A549 (cell line): ENCODE measurements around the gene RGS6. TPM values are rescaled to one million over a fixed set of nuclear protein-coding genes. Genes with fewer than 3 reads are reported as not detected.

ENCODE experiments used
- ATAC-seq, 2 experiments: fragments of 200-7000 bp in 1 of 2; fragments of >200 bp in 1 of 2; cut with Nextera tagmentation in 1 of 2; cut with Tn5 transposase in 1 of 2; 3 replicates each; pipeline versions ENCODE4 v1.8.0 to v1.9.1; 2018 to 2020; ENCODE audit warnings: mild to moderate bottlenecking in 1 of 2, moderate library complexity in 1 of 2
- CTCF ChIA-PET: fragments of 300-600 bp; sonication (Branson Sonifier 250); formaldehyde crosslinking; extraction: SDS; loops from one replicate; lab custom pipeline; 2021; ENCODE audit warnings: antibody characterized with exemption, inconsistent platforms; lab: Yijun Ruan, JAX
- POLR2A ChIA-PET: fragments of 350-600 bp; formaldehyde crosslinking; extraction: SDS; loops from one replicate; lab custom pipeline; 2021; ENCODE audit warnings: antibody characterized with exemption, inconsistent platforms; lab: Yijun Ruan, JAX
- DNase-seq, 2 experiments: peaks; one replicate each; pipeline versions ENCODE4 v3.0.0 to v3.0.0-alpha.2; 2011 to 2016; ENCODE audit warnings: low read depth in 1 of 2, low spot score in 1 of 2
- FAIRE-seq: peaks from 2 replicates; lab custom pipeline; 2011; peaks lifted over from hg19 to GRCh38; lab: Jason Lieb, UNC
- H3K27ac ChIP-seq, 2 experiments: fragments of >200 bp; sonication (Bioruptor Twin); formaldehyde crosslinking; 3 replicates each; pipeline ENCODE4 v1.5.1; 2016 to 2017
- H3K4me1 ChIP-seq: fragments of >200 bp; sonication (Bioruptor Twin); formaldehyde crosslinking; 3 replicates; pipeline ENCODE4 v1.6.1; 2016
- H3K4me2 ChIP-seq: fragments of >200 bp; sonication (Bioruptor Twin); formaldehyde crosslinking; 3 replicates; pipeline ENCODE4 v1.6.1; 2016
- H3K4me3 ChIP-seq: fragments of >200 bp; sonication (Bioruptor Twin); formaldehyde crosslinking; 3 replicates; pipeline ENCODE4 v1.5.1; 2016
- H3K9me3 ChIP-seq: fragments of >200 bp; sonication (Bioruptor Twin); formaldehyde crosslinking; 3 replicates; pipeline ENCODE4 v1.6.1; 2016
- BHLHE40 ChIP-seq: IDR thresholded peaks from 2 replicates; pipeline ENCODE4 v1.6.1; 2012; ENCODE audit warnings: low read depth, low read length, inconsistent platforms
- CBX8 ChIP-seq: fragments of 200-600 bp; sonication (generic); IDR thresholded peaks from 2 replicates; pipeline ENCODE4 v1.6.1; 2016
- CEBPB ChIP-seq, 2 experiments: fragments of >200 bp in 1 of 2; sonication (Bioruptor Twin) in 1 of 2; formaldehyde crosslinking in 1 of 2; IDR thresholded peaks; 2 replicates each; pipeline ENCODE4 v1.6.1; 2012 to 2016
- CHD2 ChIP-seq: fragments of 150-350 bp; IDR thresholded peaks from 2 replicates; pipeline ENCODE4 v1.6.1; 2014; ENCODE audit warnings: low read length; ENCODE audit not compliant: partially characterized antibody
- ELK1 ChIP-seq: fragments of 150-350 bp; IDR thresholded peaks from 2 replicates; pipeline ENCODE4 v1.6.1; 2014; ENCODE audit warnings: low read depth, mild to moderate bottlenecking, low read length
- ESRRA ChIP-seq: fragments of 150-350 bp; IDR thresholded peaks from 2 replicates; pipeline ENCODE4 v1.6.1; 2014; ENCODE audit warnings: mild to moderate bottlenecking, low read length, borderline replicate concordance
- FOSL2 ChIP-seq, 2 experiments: fragments of 450-650 bp in 1 of 2; fragments of >200 bp in 1 of 2; sonication (Bioruptor Twin) in 1 of 2; formaldehyde crosslinking; IDR thresholded peaks; 2 replicates each; pipeline versions ENCODE4 v1.5.0 to v1.6.1; 2016 to 2020; ENCODE audit warnings: mild to moderate bottlenecking in 1 of 2, moderate library complexity in 1 of 2
- GATA3 ChIP-seq: IDR thresholded peaks from 2 replicates; pipeline ENCODE4 v1.6.1; 2012; ENCODE audit warnings: borderline replicate concordance
- HOXB13 ChIP-seq: fragments of 250-450 bp; sonication (Bioruptor Pico); IDR thresholded peaks from 2 replicates; pipeline ENCODE4 v1.5.0; 2020; ENCODE audit warnings: low read depth, mild to moderate bottlenecking, moderate library complexity
- HOXB5 ChIP-seq: fragments of 250-450 bp; sonication (Bioruptor Pico); IDR thresholded peaks from 2 replicates; pipeline ENCODE4 v1.5.0; 2020; ENCODE audit warnings: mild to moderate bottlenecking, moderate library complexity
- JUN ChIP-seq, 2 experiments: fragments of >200 bp; sonication (Bioruptor Twin); formaldehyde crosslinking; IDR thresholded peaks; 2 replicates in 1 of 2; 3 replicates in 1 of 2; pipeline ENCODE4 v1.6.1; 2016 to 2017
- JUNB ChIP-seq: fragments of >200 bp; sonication (Bioruptor Twin); formaldehyde crosslinking; IDR thresholded peaks from 2 replicates; pipeline ENCODE4 v1.6.1; 2016
- MAZ ChIP-seq: fragments of 150-350 bp; IDR thresholded peaks from 2 replicates; pipeline ENCODE4 v1.6.1; 2014; ENCODE audit warnings: antibody characterized with exemption, low read depth, low read length, borderline replicate concordance
- MYC ChIP-seq: IDR thresholded peaks from 2 replicates; pipeline ENCODE4 v1.6.1; 2012; ENCODE audit warnings: mild to moderate bottlenecking, inconsistent platforms, low read length, improper control_type of control experiment, borderline replicate concordance
- NPAS2 ChIP-seq: fragments of 250-450 bp; sonication (Bioruptor Pico); IDR thresholded peaks from 2 replicates; pipeline ENCODE4 v1.8.0; 2022; ENCODE audit warnings: mild to moderate bottlenecking, moderate library complexity, borderline replicate concordance
- NR3C1 ChIP-seq: fragments of >200 bp; sonication (Bioruptor Twin); formaldehyde crosslinking; IDR thresholded peaks from 3 replicates; pipeline ENCODE4 v1.6.1; 2017
- PBX3 ChIP-seq: IDR thresholded peaks from 2 replicates; pipeline ENCODE4 v1.6.1; 2012
- POLR2AphosphoS2 ChIP-seq: conservative IDR thresholded peaks from 2 replicates; pipeline ENCODE4 v1.6.1; 2012; ENCODE audit warnings: low read length, improper control_type of control experiment, inconsistent platforms
- RCOR1 ChIP-seq: fragments of 150-350 bp; IDR thresholded peaks from 2 replicates; pipeline ENCODE4 v1.6.1; 2014; ENCODE audit warnings: antibody characterized with exemption, low read length, low read depth
- RNF2 ChIP-seq: fragments of 200-600 bp; sonication (generic); IDR thresholded peaks from 2 replicates; pipeline ENCODE4 v1.6.1; 2016; ENCODE audit warnings: low read depth, mild to moderate bottlenecking, antibody characterized with exemption, moderate library complexity, borderline replicate concordance
- SMC3 ChIP-seq: fragments of >200 bp; sonication (Bioruptor Twin); formaldehyde crosslinking; IDR thresholded peaks from 3 replicates; pipeline ENCODE4 v1.6.1; 2018; ENCODE audit warnings: inconsistent platforms
- TFCP2L1 ChIP-seq: fragments of 250-450 bp; sonication (Bioruptor Pico); IDR thresholded peaks from 2 replicates; pipeline ENCODE4 v1.5.0; 2021; ENCODE audit warnings: mild to moderate bottlenecking
- TP53 ChIP-seq: fragments of 250-450 bp; sonication (Bioruptor Pico); IDR thresholded peaks from 2 replicates; pipeline ENCODE4 v1.5.0; 2021; ENCODE audit warnings: mild to moderate bottlenecking, moderate library complexity
- USF2 ChIP-seq: fragments of 450-650 bp; IDR thresholded peaks from 2 replicates; pipeline ENCODE4 v1.6.1; 2014; ENCODE audit warnings: antibody characterized with exemption
- ZC3H11A ChIP-seq: fragments of 450-650 bp; IDR thresholded peaks from 2 replicates; pipeline ENCODE4 v1.6.1; 2014; ENCODE audit warnings: antibody characterized with exemption, mild to moderate bottlenecking
- WGBS: methylation state at CpG from one replicate; pipeline ENCODE4 v1.1.6; 2017; ENCODE audit errors: missing lambda C conversion rate; 5-methylcytosine and 5-hydroxymethylcytosine counted together
- polyA plus RNA-seq, 4 experiments: library from polyadenylated mRNA; depleted of rRNA in 3 of 4; stranded (reverse); fragments of >200 nt; fragmentation: RNase III in 1 of 4; extraction: RNeasy Plus Mini Kit Qiagen cat#74134 plus additional on column Dnase treatment in 1 of 4; gene quantifications; 2 replicates in 3 of 4; 3 replicates in 1 of 4; pipeline ENCODE4 v1.2.3, GENCODE V29; 2011 to 2017

The RGS6 gene
- polyA plus RNA-seq, 2 of the 4 experiments (the other 2 are of a cell fraction), result not detected

GRCh38 chr14:72097173-72097783 lies 165.0 kb downstream of the RGS6 start:
- 4% methylated on average over 4 of the region's 4 CpGs for WGBS
- H3K27ac ChIP-seq, result no peak overlapping the region
- no peak for DNase-seq
- no peak overlapping the region for H3K4me2 ChIP-seq
- POLR2A ChIA-PET, result no interaction called here
- no peak for FAIRE-seq
- ATAC-seq, result no peak
- TF ChIP-seq TP53 (CRISPR knock-in tag) (no peak), JUNB (no peak), MAZ (no peak), HOXB5 (no peak), ELK1 (no peak), CEBPB (IDR thresholded peaks at IDR 0.05) (no peak), USF2 (no peak), FOSL2 (IDR thresholded peaks at IDR 0.05) (no peak), FOSL2 (CRISPR knock-in tag; IDR thresholded peaks at IDR 0.05) (no peak), POLR2AphosphoS2 (no peak), NPAS2 (CRISPR knock-in tag) (no peak)
- no peak overlapping the region for H3K4me3 ChIP-seq
- CTCF ChIA-PET, result no interaction called here
- H3K4me1 ChIP-seq, result no peaks in the 10 kb centered on the region
- H3K9me3 ChIP-seq, result no peaks in the 10 kb centered on the region

DNA sequence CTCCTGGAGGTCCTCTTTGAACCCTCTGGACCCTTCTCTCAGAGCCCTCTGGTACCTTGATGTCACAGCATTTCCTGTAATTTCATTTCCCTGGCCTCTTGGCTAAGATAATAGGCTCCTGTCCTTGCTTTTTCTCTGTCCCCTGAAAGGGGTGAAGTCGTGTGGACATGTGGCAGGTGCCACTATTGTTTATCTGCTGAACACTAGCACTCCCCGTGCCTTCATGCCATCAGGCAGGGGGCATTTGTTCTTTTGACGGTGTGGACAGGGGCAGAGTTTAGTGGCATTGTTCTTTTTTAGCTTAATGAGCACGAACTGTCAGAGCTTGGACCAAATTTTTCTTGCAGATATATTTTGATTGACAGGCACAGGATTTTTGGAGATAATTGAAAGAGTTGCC lies 166.0 kb downstream of the RGS6 start:
- POLR2A ChIA-PET, result no interaction called here
- no peak for ATAC-seq
- Histone ChIP-seq H3K27ac (no peak overlapping the region), H3K4me2 (no peak overlapping the region), H3K4me1 (no peaks in the 10 kb centered on the region), H3K4me3 (no peak overlapping the region), H3K9me3 (no peaks in the 10 kb centered on the region)
- WGBS, result 0% methylated on average over 4 of the region's 4 CpGs
- no peak for FAIRE-seq
- CTCF ChIA-PET, result no interaction called here
- TF ChIP-seq GATA3 (no peak), ZC3H11A (no peak), HOXB13 (CRISPR knock-in tag) (no peak), FOSL2 (IDR thresholded peaks at IDR 0.05) (no peak), FOSL2 (CRISPR knock-in tag; IDR thresholded peaks at IDR 0.05) (no peak), ESRRA (no peak), SMC3 (no peak)
- DNase-seq, result no peak

- ChIA-PET POLR2A (no interaction called here), CTCF (no interaction called here)
- no peak overlapping the region for H3K4me2 ChIP-seq
- H3K27ac ChIP-seq, result no peak overlapping the region
- no peaks in the 10 kb centered on the region for H3K4me1 ChIP-seq
- no peak for DNase-seq
- ATAC-seq, result no peak
- H3K9me3 ChIP-seq, result no peaks in the 10 kb centered on the region
- H3K4me3 ChIP-seq, result no peak overlapping the region
- no peak for FAIRE-seq
- 4% methylated on average over 3 of the region's 3 CpGs for WGBS
- TF ChIP-seq JUN (IDR thresholded peaks at IDR 0.05), result no peak
Measured at GRCh38 chr14:72099566-72099965, 167.3 kb downstream of the RGS6 start.

DNA sequence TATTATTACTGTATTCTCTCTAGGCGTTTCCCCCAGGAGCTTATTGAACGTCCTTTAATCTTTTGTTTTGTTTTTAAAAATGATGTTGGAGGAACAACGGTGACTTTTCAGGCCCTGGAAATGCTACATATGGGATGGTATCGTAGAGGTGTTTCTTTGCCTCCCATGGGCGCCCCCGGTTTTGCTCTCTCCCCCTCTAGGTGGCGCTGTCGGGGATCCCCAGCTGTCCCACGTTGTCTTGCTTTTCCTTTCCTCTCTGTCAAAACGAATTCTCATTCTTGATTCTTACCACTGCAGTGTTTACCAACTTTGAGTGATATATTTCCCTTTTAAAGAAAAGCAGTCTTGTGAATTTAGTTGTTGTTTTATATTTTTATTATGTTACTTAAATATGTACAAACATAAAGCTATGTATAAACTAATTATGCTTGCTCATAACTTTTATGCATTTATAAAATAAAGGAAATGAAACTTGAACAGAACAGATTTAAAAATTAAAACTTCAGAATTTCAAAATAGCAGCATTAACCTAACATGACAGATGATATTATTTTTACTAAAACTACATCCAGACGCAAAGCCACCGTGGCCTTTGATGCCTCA lies 171.9 kb downstream of the RGS6 start:
- FAIRE-seq (no peak), ATAC-seq (peak in 1 of 2 experiments; percentile 52; a peak in 1 of 6 replicates), DNase-seq (peak; percentile 5 to 6)
- Histone ChIP-seq H3K9me3 (no peaks in the 10 kb centered on the region), H3K4me1 (no peaks in the 10 kb centered on the region), H3K27ac (no peak overlapping the region), H3K4me3 (no peak overlapping the region), H3K4me2 (no peak overlapping the region)
- POLR2A ChIA-PET, result no interaction called here
- CTCF ChIA-PET, result interaction anchor here (0.8 to 1.4 kb wide), 4 partner anchors 9 to 136 kb away, joined by 3 to 5 read pairs (median 3); no protein-coding TSS in a partner anchor
- 12% methylated on average over 12 of the region's 12 CpGs for WGBS
- no peak for TF ChIP-seq FOSL2 (IDR thresholded peaks at IDR 0.05)
- no peak for TF ChIP-seq FOSL2 (CRISPR knock-in tag; IDR thresholded peaks at IDR 0.05)
- no peak for TF ChIP-seq RNF2
- TF ChIP-seq NPAS2 (CRISPR knock-in tag), result no peak
- no peak for TF ChIP-seq MYC
- no peak for TF ChIP-seq PBX3
- TF ChIP-seq TFCP2L1, result no peak
- TF ChIP-seq CHD2, result no peak
- TF ChIP-seq RCOR1, result no peak
- TF ChIP-seq BHLHE40, result no peak
- no peak for TF ChIP-seq CBX8
- TF ChIP-seq NR3C1, result no peak
